GM04504 (cell line): ENCODE results near the gene FUNDC2.
"Not testable (repeated sequence)": the region's sequence is repeated elsewhere in the genome, so short reads cannot be mapped to it uniquely, and the experiment has no call there.

Experiments
- DNase-seq: peaks from one replicate; pipeline ENCODE4 v3.0.0-alpha.2; 2012; ENCODE audit warnings: low read depth

The FUNDC2 gene, protein sequence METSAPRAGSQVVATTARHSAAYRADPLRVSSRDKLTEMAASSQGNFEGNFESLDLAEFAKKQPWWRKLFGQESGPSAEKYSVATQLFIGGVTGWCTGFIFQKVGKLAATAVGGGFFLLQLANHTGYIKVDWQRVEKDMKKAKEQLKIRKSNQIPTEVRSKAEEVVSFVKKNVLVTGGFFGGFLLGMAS

DNA sequence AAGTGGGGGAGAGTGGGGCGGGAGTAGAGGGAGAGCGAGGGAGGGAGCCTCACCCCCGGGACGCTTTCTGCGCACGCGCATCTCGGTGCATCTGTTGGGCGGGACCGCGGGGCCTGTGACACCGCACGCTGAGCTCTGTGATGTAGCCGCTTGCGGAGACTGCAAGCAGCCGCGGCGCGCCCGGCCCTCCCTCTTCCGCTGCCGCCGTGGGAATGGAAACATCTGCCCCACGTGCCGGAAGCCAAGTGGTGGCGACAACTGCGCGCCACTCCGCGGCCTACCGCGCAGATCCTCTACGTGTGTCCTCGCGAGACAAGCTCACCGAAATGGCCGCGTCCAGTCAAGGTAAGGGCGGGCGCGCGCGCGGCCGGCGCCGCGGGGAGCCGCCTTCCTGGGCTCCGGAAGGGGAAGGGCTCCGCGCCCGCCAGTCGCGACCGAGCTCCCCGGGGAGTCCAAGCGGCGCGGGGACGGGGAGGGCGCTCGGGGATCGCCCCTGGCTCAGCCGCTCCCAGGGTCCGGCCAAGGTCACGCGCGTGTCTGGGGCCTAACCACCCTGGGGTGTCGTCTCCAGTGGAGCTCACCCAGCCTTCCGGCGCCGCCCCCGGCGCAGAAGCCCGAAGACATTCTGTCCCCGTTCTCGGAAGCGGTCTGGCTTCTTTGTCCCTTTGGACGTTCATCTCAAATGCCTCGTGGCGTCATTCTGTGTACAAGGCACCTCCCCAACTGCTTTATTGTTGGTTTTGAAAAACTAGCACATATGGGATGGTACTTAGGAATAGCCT is at the start of gene FUNDC2:
FUNDC2 (plus strand) TSS at position 118 of the 782 bp plus-strand sequence; CDS start at position 213, 95 bp downstream.
- peak; percentile 77 for DNase-seq

DNA sequence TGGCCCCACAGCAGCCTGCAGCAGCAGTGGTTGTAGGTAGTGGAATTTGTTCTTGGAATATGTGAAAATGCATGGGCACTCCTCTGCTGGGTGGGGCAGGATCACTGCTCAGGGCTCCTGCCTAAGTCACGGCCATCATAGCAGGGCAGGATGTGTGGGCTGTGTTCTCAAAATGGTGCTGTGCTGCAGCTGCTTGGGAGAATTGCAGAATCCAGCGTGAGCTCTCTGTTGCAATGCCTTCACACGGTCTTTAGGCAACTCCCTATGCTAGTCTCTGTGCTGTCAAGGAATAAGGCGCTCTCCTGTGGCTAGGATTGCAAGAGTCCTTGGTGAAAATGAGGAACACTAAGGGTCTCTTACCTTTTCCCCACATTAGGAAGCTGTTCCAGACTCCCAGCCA is 47.0 kb upstream of the FUNDC2 start:
- no peak for DNase-seq

DNA sequence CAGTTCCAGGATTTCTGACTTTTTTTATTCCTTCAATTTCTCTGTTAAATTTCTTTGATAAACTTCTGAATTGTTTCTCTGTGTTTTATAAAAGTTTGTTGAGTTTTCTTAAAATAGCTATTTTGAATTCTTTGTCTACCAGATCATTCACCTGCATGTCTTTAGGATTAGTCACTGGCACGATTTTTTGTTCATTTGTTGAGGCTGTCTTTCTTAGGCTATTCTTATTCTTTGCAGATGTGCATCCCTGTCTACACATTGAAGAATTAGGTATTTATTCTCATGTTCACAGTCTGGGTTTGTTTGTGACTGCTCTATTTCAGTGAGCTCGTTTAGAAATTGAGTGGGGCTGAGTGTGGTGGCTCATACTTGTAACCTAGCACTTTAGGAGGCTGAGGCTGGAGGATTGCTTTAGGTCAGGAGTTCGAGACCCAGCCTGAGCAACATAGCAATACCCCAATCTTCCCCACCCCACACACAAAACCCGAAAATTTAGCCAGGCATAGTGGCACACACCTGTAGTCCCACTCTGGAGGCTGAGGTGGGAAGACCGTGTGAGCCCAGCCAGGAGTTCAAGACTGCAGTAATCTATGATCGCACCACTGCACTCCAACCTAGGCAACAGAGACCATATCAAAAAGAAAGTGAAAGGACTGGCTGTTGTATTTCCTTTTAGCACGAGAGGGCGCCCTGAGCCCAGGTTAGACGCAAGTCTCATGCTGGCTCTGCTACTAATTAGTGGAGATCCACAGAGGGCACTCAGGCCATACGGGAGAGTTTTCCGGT is 46.1 kb upstream of the FUNDC2 start:
- DNase-seq, result peak; percentile 18

DNA sequence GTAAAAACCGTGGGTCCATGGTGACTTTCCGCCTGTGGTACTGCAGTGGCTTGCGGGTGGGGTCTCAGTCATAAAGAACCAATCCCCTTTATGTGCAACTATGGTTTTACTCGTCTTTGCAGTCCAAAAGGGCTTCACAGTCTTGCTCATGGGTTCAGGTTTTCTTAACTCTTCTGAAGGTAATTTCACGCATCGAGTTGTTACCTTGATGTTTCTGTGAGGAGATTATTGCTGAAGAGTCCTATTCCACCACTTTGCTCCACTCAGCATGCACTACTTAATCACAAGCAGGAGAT is 45.6 kb upstream of the FUNDC2 start:
- DNase-seq, result no peak

DNA sequence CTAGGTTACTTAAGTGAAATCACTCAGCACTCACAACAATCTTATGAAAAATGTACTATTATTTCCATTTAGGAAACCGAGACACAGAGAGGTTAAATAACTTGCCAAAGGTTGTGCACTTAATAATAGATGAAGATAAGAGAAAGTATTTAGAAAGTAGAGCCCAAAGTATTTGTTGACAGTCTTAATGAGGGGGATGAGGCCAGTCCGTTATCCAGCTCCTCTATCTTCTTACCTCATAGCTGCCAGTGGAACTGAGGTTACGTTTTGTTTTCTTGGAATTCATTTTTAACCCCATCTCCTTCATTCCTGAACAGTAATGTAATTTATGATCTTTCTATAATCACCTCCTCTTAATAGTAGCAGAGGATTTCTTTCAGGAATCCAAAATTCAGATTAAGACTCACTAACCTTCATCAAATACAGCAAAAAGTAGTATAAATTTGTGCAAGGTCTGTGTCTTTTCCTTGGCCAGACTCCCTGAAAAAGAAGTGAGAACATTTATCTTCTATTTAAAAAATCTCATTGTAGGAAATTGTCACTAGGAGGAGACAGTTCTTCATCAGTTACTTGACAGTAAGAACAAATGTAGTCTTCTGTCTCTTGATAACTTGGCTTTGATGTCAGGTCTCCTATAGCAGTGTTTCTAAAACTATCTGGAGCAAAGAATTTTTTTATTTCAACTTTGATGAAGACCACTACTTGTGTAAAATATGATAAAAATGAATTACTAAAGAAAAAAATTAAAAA is 39.6 kb upstream of the FUNDC2 start:
- no peak for DNase-seq

DNA sequence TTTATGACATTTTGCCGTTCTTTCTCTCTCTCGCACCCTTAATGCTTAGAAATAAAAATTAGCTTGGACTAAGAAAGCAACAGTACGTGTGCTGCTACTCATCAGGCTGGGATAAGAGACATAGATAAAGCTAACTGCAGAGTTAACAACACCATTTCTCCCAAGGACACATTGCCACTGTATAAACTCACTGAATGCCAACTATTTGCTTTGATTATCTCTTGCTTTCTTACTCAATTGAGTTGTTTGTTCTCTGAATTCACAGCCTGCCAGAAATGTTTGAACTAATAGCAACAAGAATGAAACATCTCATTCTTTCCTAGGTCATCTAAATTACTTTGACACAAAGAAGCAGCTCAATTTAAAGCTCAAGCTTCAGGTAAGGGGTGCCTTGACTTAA is 38.7 kb upstream of the FUNDC2 start:
- DNase-seq, result no peak

DNA sequence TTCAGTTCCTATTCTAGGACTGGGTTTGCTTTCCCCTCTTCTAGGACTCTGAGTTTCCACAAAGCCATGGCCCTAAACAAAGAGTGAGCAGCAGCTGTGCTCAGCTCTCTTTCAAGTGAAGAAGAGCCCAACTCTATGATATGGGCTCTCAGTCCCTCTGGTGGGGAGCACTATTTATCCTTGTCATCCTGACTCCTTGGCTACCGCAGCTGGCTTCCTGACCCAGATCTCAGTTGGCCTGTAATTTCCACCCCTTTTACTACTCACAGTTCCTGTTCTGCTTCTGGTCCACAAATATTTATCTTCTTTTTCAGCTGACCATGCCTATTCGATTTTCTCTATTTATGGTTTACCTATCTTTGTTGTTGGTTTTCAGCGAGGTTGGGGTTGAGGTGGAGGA is 37.9 kb upstream of the FUNDC2 start:
- DNase-seq, result no peak

DNA sequence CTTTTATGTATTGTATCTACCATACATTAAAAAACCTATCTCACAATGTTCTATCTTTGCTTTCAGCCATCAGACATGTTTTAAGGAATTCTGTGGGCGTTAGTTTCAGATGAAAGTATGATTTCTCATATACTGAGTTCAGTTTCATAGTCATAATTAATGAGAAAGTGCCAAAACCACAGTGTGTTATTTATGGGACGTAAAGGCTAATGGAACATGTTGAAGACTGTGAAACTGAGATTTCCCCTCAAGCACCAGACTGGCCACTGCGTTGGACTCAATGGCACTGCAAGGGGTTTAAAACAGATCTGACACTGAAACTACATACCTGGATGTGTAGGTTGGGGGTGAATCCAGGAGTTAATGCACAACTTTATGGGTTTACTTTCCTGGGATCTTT is 36.1 kb upstream of the FUNDC2 start:
- DNase-seq, result no peak

DNA sequence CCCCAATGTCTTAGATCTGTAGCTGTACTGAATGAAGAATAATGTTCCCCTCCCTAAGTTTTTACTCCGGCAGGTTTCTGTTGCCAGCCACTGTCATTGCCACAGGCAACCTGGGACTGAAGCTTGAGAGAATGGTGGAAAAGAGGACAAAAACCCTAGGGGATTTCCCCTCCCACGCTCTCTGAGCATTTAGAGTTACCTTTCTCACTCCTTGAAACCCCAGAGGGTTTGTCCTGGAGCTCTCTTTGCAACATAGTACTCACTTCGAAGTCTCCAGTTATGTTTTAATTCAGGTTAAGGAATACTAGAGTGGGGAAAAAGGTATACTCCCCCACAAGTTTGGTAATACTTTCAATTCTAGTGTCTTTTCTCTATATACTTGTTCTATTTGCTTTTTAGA is 35.6 kb upstream of the FUNDC2 start:
- no peak for DNase-seq

DNA sequence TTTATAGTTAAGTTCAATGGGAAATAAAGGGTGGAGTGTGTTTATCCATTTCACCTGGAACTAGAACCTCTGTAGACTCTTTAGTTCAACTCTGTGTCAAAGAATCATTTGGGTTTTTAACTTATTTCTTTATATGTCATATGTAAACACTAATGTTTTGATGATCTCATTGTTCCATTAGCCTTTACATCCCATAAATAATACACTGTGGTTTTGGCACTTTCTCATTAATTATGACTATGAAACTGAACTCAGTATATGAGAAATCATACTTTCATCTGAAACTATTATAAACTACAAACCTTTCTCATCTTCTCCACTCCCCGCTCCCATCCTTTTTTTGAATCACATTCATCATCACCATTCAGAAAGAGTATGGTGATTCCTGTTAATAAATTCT is 35.2 kb upstream of the FUNDC2 start:
- no peak for DNase-seq

DNA sequence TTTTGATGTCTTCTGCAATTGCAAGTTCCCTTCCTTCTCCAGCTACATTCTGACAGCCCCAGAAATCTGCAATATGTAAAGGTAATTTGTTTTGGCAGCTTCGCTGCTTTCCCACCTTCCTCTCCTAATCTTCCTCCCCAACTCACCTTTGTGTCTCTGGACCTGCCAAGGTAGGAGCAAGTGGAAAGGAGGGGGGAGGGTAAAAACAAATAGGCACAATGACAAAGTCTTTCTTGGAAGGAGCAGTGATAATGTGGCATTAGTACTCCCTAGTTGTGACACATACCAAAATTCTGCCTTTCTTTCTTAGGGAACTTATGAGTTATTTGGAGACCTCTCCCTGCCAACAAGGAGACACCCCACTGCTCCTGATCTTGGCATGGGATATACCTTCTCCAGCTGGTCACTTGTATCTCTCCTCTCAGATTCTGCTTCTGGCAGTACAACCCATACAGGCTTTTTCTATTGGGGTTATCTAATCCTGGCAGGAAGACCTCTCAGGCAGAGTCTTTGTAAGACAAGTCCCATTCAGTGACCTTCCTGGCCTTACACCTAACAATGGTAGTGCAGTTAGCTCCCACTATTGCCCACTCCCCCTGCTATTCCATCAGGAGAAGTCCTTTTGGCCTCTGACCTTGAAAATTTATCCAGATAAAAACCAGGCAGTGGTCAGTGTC is 28.3 kb upstream of the FUNDC2 start:
- DNase-seq, result no peak

DNA sequence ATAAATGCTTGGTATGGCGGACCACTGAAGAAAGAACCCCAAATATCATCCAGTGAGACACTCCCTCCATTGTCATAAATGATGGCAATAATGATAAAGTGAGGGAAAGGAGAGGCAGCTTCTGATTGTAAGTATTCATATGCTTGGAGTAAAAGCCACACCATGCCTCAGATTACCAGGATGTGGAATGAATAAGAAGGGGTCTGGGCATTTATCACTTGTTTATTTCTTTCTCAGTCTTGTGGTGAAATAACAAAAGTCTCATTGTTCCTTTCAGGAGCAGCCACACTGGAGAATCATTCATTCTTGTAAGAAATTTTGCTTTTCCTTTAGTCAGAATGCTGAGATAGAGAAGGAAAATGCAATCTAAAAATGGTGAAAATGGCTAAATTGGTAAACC is 25.8 kb upstream of the FUNDC2 start:
- no peak for DNase-seq

DNA sequence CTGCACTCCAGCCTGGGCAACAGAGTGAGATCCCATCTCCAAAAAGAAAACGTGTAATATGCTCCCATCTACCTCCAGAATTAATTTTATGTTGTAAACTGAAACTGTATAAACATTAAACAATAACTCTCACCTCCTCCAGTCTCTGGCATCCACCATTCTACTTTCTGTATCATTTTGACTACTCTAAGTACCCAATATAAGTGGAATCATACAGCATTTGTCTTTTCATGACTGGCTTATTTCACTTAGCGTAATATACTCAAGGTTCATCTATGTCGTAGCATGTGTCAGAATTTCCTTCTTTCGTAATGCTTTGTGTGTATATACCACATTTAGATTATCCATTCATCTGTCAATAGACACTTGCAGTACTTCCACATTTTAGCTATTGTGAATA is 24.8 kb upstream of the FUNDC2 start:
- DNase-seq, result no peak

DNA sequence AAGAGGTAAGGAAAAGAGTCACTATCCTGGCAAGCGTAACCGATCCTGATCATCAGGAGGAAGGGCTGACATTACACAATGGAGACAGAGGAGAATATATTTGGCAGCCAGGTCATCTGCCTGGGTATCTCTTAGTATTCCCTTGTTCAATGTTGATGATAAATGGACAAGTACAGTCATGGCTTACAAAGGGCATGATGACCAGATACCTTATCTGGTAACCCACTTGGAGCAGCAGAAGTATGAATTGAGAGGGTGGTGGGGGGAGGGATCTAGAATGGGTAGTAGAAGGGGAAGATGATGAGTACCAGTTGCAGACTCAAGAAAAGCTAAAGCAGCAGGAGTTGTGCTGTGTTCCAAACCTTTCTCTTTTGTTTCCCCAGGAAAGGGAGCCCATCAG is 21.5 kb upstream of the FUNDC2 start:
- DNase-seq, result no peak

DNA sequence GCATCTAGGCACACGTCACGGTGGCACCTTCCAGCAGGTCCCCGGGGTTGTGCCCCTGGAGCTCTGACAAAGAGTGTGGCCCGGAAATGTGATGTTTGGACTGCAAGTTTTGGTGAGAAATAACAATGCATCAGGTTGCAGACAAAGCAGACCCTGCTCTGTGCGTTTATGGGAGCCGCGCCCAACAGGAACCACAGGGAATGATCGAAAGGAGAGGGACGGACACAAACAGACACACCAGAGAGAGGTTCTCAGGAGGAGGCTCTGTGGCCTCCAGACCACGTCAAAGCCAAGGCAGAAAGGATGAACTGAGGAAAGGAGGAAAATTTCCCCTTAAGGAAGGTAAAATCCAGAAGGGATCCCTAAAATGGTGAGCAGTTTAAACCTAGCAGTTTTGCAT is 20.3 kb upstream of the FUNDC2 start:
- DNase-seq, result not testable (repeated sequence)

DNA sequence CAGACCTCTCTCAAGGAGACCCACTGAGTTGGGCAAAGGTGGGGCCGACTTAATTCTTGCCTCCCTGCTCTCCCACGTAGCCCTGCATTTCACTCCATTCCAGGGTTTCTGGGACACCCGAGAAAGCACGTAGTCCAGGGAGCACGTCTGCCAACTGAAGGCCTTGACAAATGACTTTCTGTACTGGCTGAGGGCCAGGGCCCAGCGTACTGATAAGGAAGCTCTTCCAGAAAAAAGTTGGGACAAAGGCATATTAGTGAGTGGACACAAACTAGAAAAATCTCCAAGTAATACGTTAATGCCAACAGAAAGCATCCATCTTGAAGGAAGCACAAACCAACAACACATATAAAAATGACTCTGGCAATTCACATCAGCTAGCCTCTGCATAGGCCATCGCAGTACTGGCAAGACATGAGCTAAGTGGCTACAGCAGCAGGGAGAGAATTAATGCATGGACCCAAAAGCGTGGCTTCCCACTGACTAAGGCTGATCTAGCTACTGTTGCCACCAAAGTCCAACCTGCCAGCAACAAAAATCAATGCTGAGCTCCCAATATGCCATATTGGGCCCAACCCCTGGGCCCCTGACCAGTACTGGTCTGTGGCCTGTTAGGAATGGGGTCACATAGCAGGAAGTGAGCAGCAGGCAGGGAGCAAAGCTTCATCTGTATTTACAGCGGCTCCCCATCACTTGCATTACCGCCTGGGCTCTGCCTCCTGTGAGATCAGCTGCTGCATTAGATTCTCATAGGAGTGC is 19.6 kb upstream of the FUNDC2 start:
- DNase-seq, result not testable (repeated sequence)

DNA sequence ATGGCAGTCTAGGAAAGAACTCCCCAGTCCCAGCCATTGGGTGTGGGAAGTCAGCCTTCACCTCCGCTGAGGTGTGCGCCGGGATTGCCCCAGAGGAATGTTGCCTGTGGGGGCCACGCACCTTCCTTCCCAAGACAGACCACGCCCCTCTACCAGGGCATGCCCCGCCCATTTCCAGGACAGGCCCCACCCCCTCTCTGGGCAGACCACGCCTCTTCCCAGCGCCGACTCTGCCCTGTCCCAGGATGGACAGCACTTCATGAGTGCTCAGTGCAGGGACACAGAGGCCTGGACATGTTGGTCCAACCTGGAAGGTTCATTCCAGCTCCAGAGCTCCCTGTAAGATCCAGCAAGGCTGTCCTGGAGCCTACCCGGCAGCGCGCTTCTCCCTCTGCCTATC is 18.1 kb upstream of the FUNDC2 start:
- not testable (repeated sequence) for DNase-seq

DNA sequence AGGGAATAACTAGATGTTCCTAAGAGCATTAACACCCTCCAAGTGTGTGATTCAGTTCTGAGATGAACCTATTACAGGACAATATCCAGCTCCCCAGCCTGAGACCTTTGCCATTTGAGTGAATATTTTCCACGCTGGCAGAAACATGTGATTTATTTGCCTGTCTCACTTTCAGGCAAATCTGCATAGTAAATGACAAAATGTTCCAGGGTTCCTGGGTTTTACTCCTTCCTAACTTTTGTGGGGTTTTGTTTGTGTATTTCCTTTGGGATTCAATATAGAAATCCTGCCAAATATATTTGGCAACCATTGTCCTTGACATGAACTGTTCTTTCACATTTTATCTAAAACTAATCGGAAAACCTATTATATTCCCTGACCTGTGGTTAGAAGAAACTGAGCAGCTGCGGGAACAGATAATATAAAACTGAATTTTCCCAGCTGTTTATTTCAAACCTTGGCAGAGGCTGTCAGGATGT is 16.6 kb upstream of the FUNDC2 start:
- no peak for DNase-seq

DNA sequence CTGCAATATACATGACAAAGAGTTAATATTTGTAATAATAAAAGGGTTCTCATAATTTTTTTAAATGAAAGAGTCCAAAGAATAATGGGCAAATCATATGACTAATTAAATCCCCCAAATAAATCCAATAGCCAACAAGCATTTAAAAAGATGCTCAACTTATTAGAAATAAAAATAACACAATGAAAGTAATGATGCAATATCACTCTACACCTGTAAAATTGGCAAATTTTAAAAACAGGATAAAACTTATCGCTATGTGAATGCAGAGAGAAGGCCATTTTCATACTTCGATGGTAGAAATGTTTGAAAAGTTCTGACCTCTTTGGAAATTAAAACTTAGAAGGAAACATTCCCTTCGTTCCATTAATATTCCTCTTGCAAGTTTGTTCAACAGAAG is 6.1 kb upstream of the FUNDC2 start:
- DNase-seq, result no peak

DNA sequence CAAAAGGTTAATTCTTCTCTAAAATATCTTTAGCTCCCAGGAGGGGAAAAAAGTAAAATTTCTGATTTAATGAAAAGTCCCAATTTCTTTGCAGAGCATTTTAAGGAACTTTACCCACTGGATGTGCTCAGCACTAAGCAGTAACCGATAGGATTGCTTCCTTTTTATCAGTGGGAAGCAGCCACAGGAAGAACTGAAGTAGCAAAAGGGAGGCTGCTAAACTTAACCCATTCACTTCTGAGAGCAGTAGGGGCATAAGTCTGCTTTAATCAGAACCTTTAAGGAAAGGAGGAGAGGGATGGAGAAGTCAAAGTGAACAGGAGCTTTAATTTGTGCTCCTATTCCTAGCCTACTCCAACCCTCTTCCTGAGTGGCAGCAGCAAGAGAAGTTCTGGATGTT is 4.1 kb upstream of the FUNDC2 start, which contains the start of gene F8:
F8 (minus strand) TSS at position 139 of the 400 bp plus-strand sequence. CDS start 171 bp downstream, outside the sequence.
- DNase-seq, result no peak
